HG02759 (cell line): ENCODE data around the gene UBL5.
A peak's percentile ranks its signal among the peaks of the same experiment; 100 is the strongest.
"Not testable (repeated sequence)": the region's sequence is repeated elsewhere in the genome, so short reads cannot be mapped to it uniquely, and the experiment has no call there.

Source experiments
- ATAC-seq: cut with Tn5 transposase; IDR thresholded peaks from one replicate; pipeline ENCODE4 v1.9.1; 2021; ENCODE audit warnings: mild to moderate bottlenecking, moderate library complexity; ENCODE audit not compliant: unreplicated experiment

Gene UBL5

GRCh38 chr19:9808855-9809824 lies 18.6 kb upstream of the UBL5 start:
- ATAC-seq: no peak

GRCh38 chr19:9811139-9811538 lies 16.6 kb upstream of the UBL5 start:
- no peak for ATAC-seq

GRCh38 chr19:9818175-9818733 lies 9.5 kb upstream of the UBL5 start:
- peak; percentile 1 for ATAC-seq

GRCh38 chr19:9818734-9819595 lies 8.8 kb upstream of the UBL5 start, which contains the start of gene FBXL12:
Gene FBXL12, minus strand, starts transcription at chr19:9819079. Its CDS starts 266 bp downstream, at chr19:9818813.
- peak; percentile 86 for ATAC-seq

GRCh38 chr19:9819596-9819909 lies 8.2 kb upstream of the UBL5 start:
- ATAC-seq: no peak

GRCh38 chr19:9820034-9820433 lies 7.7 kb upstream of the UBL5 start:
- ATAC-seq: not testable (repeated sequence)

GRCh38 chr19:9823816-9824215 lies 3.9 kb upstream of the UBL5 start:
- ATAC-seq: no peak

GRCh38 chr19:9828551-9829063 lies 889 bp downstream of the UBL5 start:
- ATAC-seq: no peak

- no peak for ATAC-seq
These were observed 6.6 kb downstream of the UBL5 start for GRCh38 chr19:9834307-9834725.

GRCh38 chr19:9834726-9835506 lies 7.2 kb downstream of the UBL5 start, which contains the start of gene PIN1:
Gene PIN1, plus strand, starts transcription at chr19:9835318. Its CDS starts 27 bp downstream, at chr19:9835345.
- ATAC-seq: peak; percentile 96

GRCh38 chr19:9835507-9835949 lies 7.8 kb downstream of the UBL5 start:
- peak; percentile 23 for ATAC-seq

GRCh38 chr19:9836021-9836420 lies 8.3 kb downstream of the UBL5 start:
- ATAC-seq: no peak

GRCh38 chr19:9838324-9838723 lies 10.6 kb downstream of the UBL5 start:
- no peak for ATAC-seq

GRCh38 chr19:9839415-9839814 lies 11.7 kb downstream of the UBL5 start:
- ATAC-seq: no peak

- ATAC-seq: no peak
These were observed 15.3 kb downstream of the UBL5 start for GRCh38 chr19:9842834-9843625.

GRCh38 chr19:9843626-9844273 lies 16.0 kb downstream of the UBL5 start:
- not testable (repeated sequence) for ATAC-seq

GRCh38 chr19:9847087-9847671 lies 19.5 kb downstream of the UBL5 start:
- no peak for ATAC-seq

- no peak for ATAC-seq
These were observed 20.3 kb downstream of the UBL5 start for GRCh38 chr19:9848060-9848459.
